ENCODE results near the gene TXNRD2. TPM values are rescaled to one million over a fixed set of nuclear protein-coding genes. Genes with fewer than 3 reads are reported as not detected.
A peak's percentile ranks its signal among the peaks of the same experiment; 100 is the strongest.

TXNRD2 gene
- 23.0 and 32.1 TPM in 2 replicates for total RNA-seq (2014; rRNA removed)
- percentile 52 among the genes with signal in this experiment for Bru-seq, nascent RNA
- percentile 48 among the genes with signal in this experiment for BruChase-seq, experiment 1, labeled RNA remaining after a 6-hour chase
- BruChase-seq, experiment 2, labeled RNA remaining after a 2-hour chase, result percentile 56 among the genes with signal in this experiment
- long read RNA-seq, partial matches to known transcripts, result 8 of 38 reads
- long read RNA-seq, other reads (novel, unspliced or antisense), result 28 of 38 reads

DNA sequence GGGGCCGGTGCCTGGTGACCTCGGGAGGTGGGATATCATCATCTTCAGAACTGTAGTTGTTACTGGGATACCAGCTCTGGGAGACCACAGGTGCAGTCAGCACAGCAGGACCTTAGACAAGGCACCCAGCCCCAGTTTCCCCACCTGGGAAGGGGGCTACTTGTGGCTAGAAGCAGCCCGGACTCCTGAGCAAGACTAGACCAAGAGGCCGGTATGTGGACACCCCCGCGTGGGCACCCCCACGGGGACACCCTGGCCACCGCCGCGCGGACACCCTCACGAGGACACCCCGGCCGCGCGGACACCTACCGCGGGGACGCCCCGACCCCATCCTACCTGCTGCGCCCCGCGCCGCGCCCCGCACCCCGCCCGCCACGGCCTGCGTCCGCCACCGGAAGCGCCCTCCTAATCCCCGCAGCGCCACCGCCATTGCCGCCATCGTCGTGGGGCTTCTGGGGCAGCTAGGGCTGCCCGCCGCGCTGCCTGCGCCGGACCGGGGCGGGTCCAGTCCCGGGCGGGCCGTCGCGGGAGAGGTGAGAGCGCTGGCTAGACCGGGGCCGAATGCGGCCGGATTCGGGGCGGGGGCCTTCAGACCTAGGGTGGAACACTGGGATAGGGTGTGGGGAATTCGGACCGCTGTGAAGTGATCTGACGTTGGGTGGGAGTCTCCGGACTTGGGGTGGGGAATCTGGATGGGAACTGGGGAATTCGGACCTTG lies at the start of gene TXNRD2, which contains the start of gene COMT:
Gene TXNRD2, minus strand, starts transcription at position 454 of the 718 bp plus-strand sequence. Its CDS starts 15 bp downstream, at position 439.
Gene COMT, plus strand, starts transcription at position 408 of the 718 bp plus-strand sequence. CDS start 20,755 bp downstream, outside the sequence.
- Histone ChIP-seq H3K79me2 (ENCODE audit: low read length) (peaks cover 38% of the 10 kb centered on the region), H3K27ac (ENCODE audit: low read length) (peak within 1 kb of the TSS; percentile 25), H3K4me3 (ENCODE audit: low read length) (peak within 1 kb of the TSS; percentile 93), H3K9ac (ENCODE audit: low read length) (peak within 1 kb of the TSS; percentile 95), H3K36me3 (ENCODE audit: low read depth, low read length) (no peaks in the 10 kb centered on the region), H3K4me1 (ENCODE audit: insufficient read depth, low read length) (peaks cover 23% of the 10 kb centered on the region), H4K20me1 (ENCODE audit: low read length) (no peaks in the 10 kb centered on the region), H3F3A (ENCODE audit: low read length, unreplicated experiment) (no peaks in the 10 kb centered on the region), H3K27me3 (ENCODE audit: low read length) (no peaks in the 10 kb centered on the region), H3K9me3 (ENCODE audit: low read length) (no peaks in the 10 kb centered on the region), H3K9me2 (replicated peaks; ENCODE audit: low read length) (no peaks in the 10 kb centered on the region), H3K4me2 (ENCODE audit: low read length) (peak within 1 kb of the TSS; percentile 100), H2AFZ (ENCODE audit: low read length) (peak within 1 kb of the TSS; percentile 91)
- BruUV-seq (replicated peaks), result no TSS peak
- ChIA-PET POLR2A (ENCODE audit: unreplicated experiment) (no interaction called here), CTCF (no interaction called here)
- intact Hi-C loops (cut with micrococcal nuclease), result no loop called here
- peak; percentile 83 for ATAC-seq
- DNase-seq, result peak; percentile 57
- TF ChIP-seq, protein P1, sequence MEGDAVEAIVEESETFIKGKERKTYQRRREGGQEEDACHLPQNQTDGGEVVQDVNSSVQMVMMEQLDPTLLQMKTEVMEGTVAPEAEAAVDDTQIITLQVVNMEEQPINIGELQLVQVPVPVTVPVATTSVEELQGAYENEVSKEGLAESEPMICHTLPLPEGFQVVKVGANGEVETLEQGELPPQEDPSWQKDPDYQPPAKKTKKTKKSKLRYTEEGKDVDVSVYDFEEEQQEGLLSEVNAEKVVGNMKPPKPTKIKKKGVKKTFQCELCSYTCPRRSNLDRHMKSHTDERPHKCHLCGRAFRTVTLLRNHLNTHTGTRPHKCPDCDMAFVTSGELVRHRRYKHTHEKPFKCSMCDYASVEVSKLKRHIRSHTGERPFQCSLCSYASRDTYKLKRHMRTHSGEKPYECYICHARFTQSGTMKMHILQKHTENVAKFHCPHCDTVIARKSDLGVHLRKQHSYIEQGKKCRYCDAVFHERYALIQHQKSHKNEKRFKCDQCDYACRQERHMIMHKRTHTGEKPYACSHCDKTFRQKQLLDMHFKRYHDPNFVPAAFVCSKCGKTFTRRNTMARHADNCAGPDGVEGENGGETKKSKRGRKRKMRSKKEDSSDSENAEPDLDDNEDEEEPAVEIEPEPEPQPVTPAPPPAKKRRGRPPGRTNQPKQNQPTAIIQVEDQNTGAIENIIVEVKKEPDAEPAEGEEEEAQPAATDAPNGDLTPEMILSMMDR (conservative IDR thresholded peaks at IDR 0.05; ENCODE audit: low read depth, low read length), result no peak
- TF ChIP-seq EZH2 (IDR thresholded peaks at IDR 0.05; ENCODE audit: low read length, unreplicated experiment), result no peak
- TF ChIP-seq EZH2phosphoT487 (IDR thresholded peaks at IDR 0.05; ENCODE audit: borderline replicate concordance, low read length), result no peak

GRCh38 chr22:19991395-19991644 lies 49.7 kb upstream of the TXNRD2 start:
- H3K9me3 ChIP-seq (ENCODE audit: low read length), result no peaks in the 10 kb centered on the region
- DNase-seq (no peak), ATAC-seq (no peak)
- no peak for TF ChIP-seq EZH2phosphoT487 (IDR thresholded peaks at IDR 0.05; ENCODE audit: borderline replicate concordance, low read length)
- TF ChIP-seq EZH2 (IDR thresholded peaks at IDR 0.05; ENCODE audit: low read length, unreplicated experiment), result no peak
- TF ChIP-seq, protein P1 (conservative IDR thresholded peaks at IDR 0.05; ENCODE audit: low read depth, low read length), result no peak
- no peaks in the 10 kb centered on the region for H3F3A ChIP-seq (ENCODE audit: low read length, unreplicated experiment)
- no peaks in the 10 kb centered on the region for H4K20me1 ChIP-seq (ENCODE audit: low read length)
- peaks cover 1% of the 10 kb centered on the region; the same call in 1 of the 2 replicates for H3K4me1 ChIP-seq (ENCODE audit: insufficient read depth, low read length)
- no peak overlapping the region for H3K27ac ChIP-seq (ENCODE audit: low read length)
- no peak overlapping the region for H3K4me2 ChIP-seq (ENCODE audit: low read length)
- H3K9me2 ChIP-seq (replicated peaks; ENCODE audit: low read length), result no peaks in the 10 kb centered on the region
- no peak overlapping the region for H2AFZ ChIP-seq (ENCODE audit: low read length)
- H3K36me3 ChIP-seq (ENCODE audit: low read depth, low read length), result no peaks in the 10 kb centered on the region
- POLR2A ChIA-PET (ENCODE audit: unreplicated experiment), result no interaction called here
- H3K9ac ChIP-seq (ENCODE audit: low read length), result no peak overlapping the region
- no peaks in the 10 kb centered on the region for H3K27me3 ChIP-seq (ENCODE audit: low read length)
- CTCF ChIA-PET, result no interaction called here
- no TSS peak for BruUV-seq (replicated peaks)
- no peaks in the 10 kb centered on the region for H3K79me2 ChIP-seq (ENCODE audit: low read length)
- intact Hi-C loops (cut with micrococcal nuclease), result no loop called here
- H3K4me3 ChIP-seq (ENCODE audit: low read length), result no peak overlapping the region

Measured in PC-3 (cell line).